SKM-1 treated with dmso at 0.1 percent for 144 hours (cell line): ENCODE measurements around the gene CIDEB.
"Not testable (repeated sequence)": the region's sequence is repeated elsewhere in the genome, so short reads cannot be mapped to it uniquely, and the experiment has no call there.

Experiments
- DNase-seq: peaks from one replicate; lab custom pipeline; 2025; ENCODE audit not compliant: unreplicated experiment; lab: John Stamatoyannopoulos, UW

CIDEB gene

GRCh38 chr14:24307575-24308341 lies at the start of gene CIDEB:
TSS of gene CIDEB (minus strand) at chr14:24307977. CDS start at chr14:24307858, 119 bp downstream.
- DNase-seq: no peak

GRCh38 chr14:24356208-24356607 lies 48.4 kb upstream of the CIDEB start:
- no peak for DNase-seq

GRCh38 chr14:24355009-24355408 lies 47.2 kb upstream of the CIDEB start:
- no peak for DNase-seq

- not testable (repeated sequence) for DNase-seq
Observed at GRCh38 chr14:24354482-24354825, 46.7 kb upstream of the CIDEB start.

- no peak for DNase-seq
Observed at GRCh38 chr14:24353559-24354481, 46.0 kb upstream of the CIDEB start.

GRCh38 chr14:24351517-24351916 lies 43.7 kb upstream of the CIDEB start:
- DNase-seq: no peak

- DNase-seq: no peak
Observed at GRCh38 chr14:24349742-24350141, 42.0 kb upstream of the CIDEB start.

- DNase-seq: no peak
Observed at GRCh38 chr14:24348186-24348585, 40.4 kb upstream of the CIDEB start.

- no peak for DNase-seq
Observed at GRCh38 chr14:24347134-24347533, 39.4 kb upstream of the CIDEB start.

- no peak for DNase-seq
Observed at GRCh38 chr14:24343795-24344660, 36.3 kb upstream of the CIDEB start.

GRCh38 chr14:24342889-24343288 lies 35.1 kb upstream of the CIDEB start:
- DNase-seq: no peak

- DNase-seq: no peak
Observed at GRCh38 chr14:24340606-24341005, 32.8 kb upstream of the CIDEB start.

GRCh38 chr14:24339284-24340151 lies 31.7 kb upstream of the CIDEB start, which contains the start of gene RIPK3:
TSS of gene RIPK3 (minus strand) at chr14:24339991. CDS start at chr14:24339826, 165 bp downstream.
- no peak for DNase-seq

GRCh38 chr14:24338843-24339242 lies 31.1 kb upstream of the CIDEB start:
- DNase-seq: no peak

GRCh38 chr14:24337824-24338175 lies 30.0 kb upstream of the CIDEB start:
- DNase-seq: no peak

- DNase-seq: no peak
Observed at GRCh38 chr14:24337144-24337823, 29.5 kb upstream of the CIDEB start.

- no peak for DNase-seq
Observed at GRCh38 chr14:24335461-24336171, 27.8 kb upstream of the CIDEB start.

- no peak for DNase-seq
Observed at GRCh38 chr14:24334431-24335291, 26.9 kb upstream of the CIDEB start, which contains the start of gene ADCY4. TSS of gene ADCY4 (minus strand) at chr14:24335071. CDS start at chr14:24334652, 419 bp downstream.
